ENCODE data around the gene TMEM129.
A peak's percentile ranks its signal among the peaks of the same experiment; 100 is the strongest.

The TMEM129 gene

GRCh38 chr4:1685235-1686150 is 35.6 kb downstream of the TMEM129 start:
- Histone ChIP-seq H3K27ac (ENCODE audit: low read depth, low read length) (no peak overlapping the region), H3K36me3 (ENCODE audit: insufficient read depth, low read length) (peaks cover 2% of the 10 kb centered on the region), H3K9me3 (ENCODE audit: insufficient read depth, low read depth, low read length) (no peaks in the 10 kb centered on the region), H3K9ac (ENCODE audit: low read depth, low read length) (no peak overlapping the region), H3K27me3 (ENCODE audit: insufficient read depth, low read length) (peaks cover 17% of the 10 kb centered on the region), H3K4me3 (ENCODE audit: low read length) (no peak overlapping the region), H3K4me1 (ENCODE audit: insufficient read depth, low read length) (peaks cover 5% of the 10 kb centered on the region; the same call in 1 of the 2 replicates)
- WGBS, result 93% methylated on average over 23 of the region's 23 CpGs

- H3K4me3 ChIP-seq (ENCODE audit: low read length), result peak overlapping the region; percentile 49
- peaks cover 5% of the 10 kb centered on the region; the same call in 1 of the 2 replicates for H3K4me1 ChIP-seq (ENCODE audit: insufficient read depth, low read length)
- 35% methylated on average over 66 of the region's 66 CpGs for WGBS
- H3K27me3 ChIP-seq (ENCODE audit: insufficient read depth, low read length), result peaks cover 17% of the 10 kb centered on the region
- H3K9ac ChIP-seq (ENCODE audit: low read depth, low read length), result peak overlapping the region; percentile 31; the same call in 1 of the 2 replicates
- no peaks in the 10 kb centered on the region for H3K9me3 ChIP-seq (ENCODE audit: insufficient read depth, low read depth, low read length)
- no peak overlapping the region for H3K27ac ChIP-seq (ENCODE audit: low read depth, low read length)
- H3K36me3 ChIP-seq (ENCODE audit: insufficient read depth, low read length), result no peaks in the 10 kb centered on the region
These were observed 36.5 kb downstream of the TMEM129 start for GRCh38 chr4:1684506-1685234.

GRCh38 chr4:1683736-1684505 is 37.2 kb downstream of the TMEM129 start, which contains the start of gene FAM53A:
Gene FAM53A, minus strand, starts transcription at chr4:1684313. Its CDS starts 15,572 bp downstream, at chr4:1668741.
- Histone ChIP-seq H3K27ac (ENCODE audit: low read depth, low read length) (no peak within 1 kb of the TSS), H3K36me3 (ENCODE audit: insufficient read depth, low read length) (no peaks in the 10 kb centered on the region), H3K27me3 (ENCODE audit: insufficient read depth, low read length) (peaks cover 17% of the 10 kb centered on the region), H3K4me3 (ENCODE audit: low read length) (peak within 1 kb of the TSS; percentile 54), H3K4me1 (ENCODE audit: insufficient read depth, low read length) (peaks cover 5% of the 10 kb centered on the region; the same call in 1 of the 2 replicates), H3K9me3 (ENCODE audit: insufficient read depth, low read depth, low read length) (no peaks in the 10 kb centered on the region), H3K9ac (ENCODE audit: low read depth, low read length) (peak within 1 kb of the TSS; percentile 67)
- WGBS, result 1% methylated on average over 118 of the region's 118 CpGs

GRCh38 chr4:1683261-1683735 is 37.8 kb downstream of the TMEM129 start:
- Histone ChIP-seq H3K4me3 (ENCODE audit: low read length) (peak overlapping the region; percentile 54), H3K9ac (ENCODE audit: low read depth, low read length) (no peak overlapping the region)
- 23% methylated on average over 12 of the region's 13 CpGs for WGBS

GRCh38 chr4:1682860-1683259 is 38.3 kb downstream of the TMEM129 start:
- 73% methylated on average over 13 of the region's 13 CpGs for WGBS
- H3K27ac ChIP-seq (ENCODE audit: low read depth, low read length), result no peak overlapping the region
- H3K4me3 ChIP-seq (ENCODE audit: low read length), result peak overlapping the region; percentile 54
- H3K27me3 ChIP-seq (ENCODE audit: insufficient read depth, low read length), result peaks cover 17% of the 10 kb centered on the region
- H3K36me3 ChIP-seq (ENCODE audit: insufficient read depth, low read length), result no peaks in the 10 kb centered on the region
- peaks cover 5% of the 10 kb centered on the region; the same call in 1 of the 2 replicates for H3K4me1 ChIP-seq (ENCODE audit: insufficient read depth, low read length)
- H3K9ac ChIP-seq (ENCODE audit: low read depth, low read length), result no peak overlapping the region
- H3K9me3 ChIP-seq (ENCODE audit: insufficient read depth, low read depth, low read length), result no peaks in the 10 kb centered on the region

More at GRCh38 chr4:1683261-1683735, 37.8 kb downstream of the TMEM129 start:
- H3K27ac ChIP-seq (ENCODE audit: low read depth, low read length), result no peak overlapping the region
- peaks cover 17% of the 10 kb centered on the region for H3K27me3 ChIP-seq (ENCODE audit: insufficient read depth, low read length)
- peaks cover 5% of the 10 kb centered on the region; the same call in 1 of the 2 replicates for H3K4me1 ChIP-seq (ENCODE audit: insufficient read depth, low read length)
- H3K36me3 ChIP-seq (ENCODE audit: insufficient read depth, low read length), result no peaks in the 10 kb centered on the region
- no peaks in the 10 kb centered on the region for H3K9me3 ChIP-seq (ENCODE audit: insufficient read depth, low read depth, low read length)

- 91% methylated on average over 5 of the region's 5 CpGs for WGBS
- H3K27me3 ChIP-seq (ENCODE audit: insufficient read depth, low read length), result peaks cover 10% of the 10 kb centered on the region
- no peak overlapping the region for H3K9ac ChIP-seq (ENCODE audit: low read depth, low read length)
- H3K9me3 ChIP-seq (ENCODE audit: insufficient read depth, low read depth, low read length), result no peaks in the 10 kb centered on the region
- peaks cover 3% of the 10 kb centered on the region; the same call in 1 of the 2 replicates for H3K4me1 ChIP-seq (ENCODE audit: insufficient read depth, low read length)
- H3K36me3 ChIP-seq (ENCODE audit: insufficient read depth, low read length), result no peaks in the 10 kb centered on the region
- H3K27ac ChIP-seq (ENCODE audit: low read depth, low read length), result no peak overlapping the region
- H3K4me3 ChIP-seq (ENCODE audit: low read length), result no peak overlapping the region
These were observed 42.9 kb downstream of the TMEM129 start for GRCh38 chr4:1678244-1678643.

GRCh38 chr4:1676605-1677525 is 44.3 kb downstream of the TMEM129 start:
- Histone ChIP-seq H3K9ac (ENCODE audit: low read depth, low read length) (no peak overlapping the region), H3K9me3 (ENCODE audit: insufficient read depth, low read depth, low read length) (no peaks in the 10 kb centered on the region), H3K27ac (ENCODE audit: low read depth, low read length) (no peak overlapping the region), H3K36me3 (ENCODE audit: insufficient read depth, low read length) (no peaks in the 10 kb centered on the region), H3K4me1 (ENCODE audit: insufficient read depth, low read length) (no peaks in the 10 kb centered on the region), H3K27me3 (ENCODE audit: insufficient read depth, low read length) (no peaks in the 10 kb centered on the region), H3K4me3 (ENCODE audit: low read length) (no peak overlapping the region)
- 85% methylated on average over 24 of the region's 25 CpGs for WGBS

GRCh38 chr4:1675802-1676137 is 45.4 kb downstream of the TMEM129 start:
- no peaks in the 10 kb centered on the region for H3K36me3 ChIP-seq (ENCODE audit: insufficient read depth, low read length)
- H3K9ac ChIP-seq (ENCODE audit: low read depth, low read length), result no peak overlapping the region
- no peak overlapping the region for H3K4me3 ChIP-seq (ENCODE audit: low read length)
- WGBS, result 83% methylated on average over 10 of the region's 10 CpGs
- H3K9me3 ChIP-seq (ENCODE audit: insufficient read depth, low read depth, low read length), result no peaks in the 10 kb centered on the region
- no peaks in the 10 kb centered on the region for H3K4me1 ChIP-seq (ENCODE audit: insufficient read depth, low read length)
- H3K27me3 ChIP-seq (ENCODE audit: insufficient read depth, low read length), result no peaks in the 10 kb centered on the region
- no peak overlapping the region for H3K27ac ChIP-seq (ENCODE audit: low read depth, low read length)

GRCh38 chr4:1675136-1675801 is 45.9 kb downstream of the TMEM129 start:
- no peak overlapping the region for H3K27ac ChIP-seq (ENCODE audit: low read depth, low read length)
- H3K4me1 ChIP-seq (ENCODE audit: insufficient read depth, low read length), result no peaks in the 10 kb centered on the region
- H3K36me3 ChIP-seq (ENCODE audit: insufficient read depth, low read length), result no peaks in the 10 kb centered on the region
- H3K4me3 ChIP-seq (ENCODE audit: low read length), result no peak overlapping the region
- H3K9me3 ChIP-seq (ENCODE audit: insufficient read depth, low read depth, low read length), result no peaks in the 10 kb centered on the region
- 92% methylated on average over 19 of the region's 19 CpGs for WGBS
- H3K27me3 ChIP-seq (ENCODE audit: insufficient read depth, low read length), result no peaks in the 10 kb centered on the region
- H3K9ac ChIP-seq (ENCODE audit: low read depth, low read length), result no peak overlapping the region
